Activated T-helper 1 cell treated with anti-CD3 and anti-CD28 coated beads, Interleukin-2, amount 50 U/mL, for 16 hours (primary cell): ENCODE measurements around the gene SV2A.
A peak's percentile ranks its signal among the peaks of the same experiment; 100 is the strongest.

Experiments
- DNase-seq, 2 donors: peaks; one replicate each; pipeline ENCODE4 v3.0.0-alpha.2; 2020; ENCODE audit warnings: low read depth in 1 of 2, low spot score in 1 of 2

Gene SV2A

DNA sequence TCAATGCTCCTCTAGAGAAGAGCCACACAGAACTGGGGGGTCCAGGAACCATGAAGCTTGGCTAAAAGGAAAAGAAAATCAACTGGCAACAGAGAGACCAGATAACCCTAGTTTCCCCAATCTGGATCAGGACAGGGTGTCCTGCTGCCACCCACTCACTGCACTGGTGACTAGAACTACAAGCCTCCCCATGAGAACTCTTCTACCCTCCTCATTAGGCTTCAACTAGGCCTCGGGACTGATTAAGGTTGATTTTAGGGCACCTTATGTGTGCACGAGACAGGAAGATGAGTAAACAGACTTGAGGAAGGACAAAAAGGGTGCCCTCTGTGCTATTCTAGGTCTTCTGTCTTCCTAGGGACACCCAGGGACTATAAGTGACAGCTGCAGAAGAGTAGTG, 12.2 kb upstream of the SV2A start:
- DNase-seq = no peak

DNA sequence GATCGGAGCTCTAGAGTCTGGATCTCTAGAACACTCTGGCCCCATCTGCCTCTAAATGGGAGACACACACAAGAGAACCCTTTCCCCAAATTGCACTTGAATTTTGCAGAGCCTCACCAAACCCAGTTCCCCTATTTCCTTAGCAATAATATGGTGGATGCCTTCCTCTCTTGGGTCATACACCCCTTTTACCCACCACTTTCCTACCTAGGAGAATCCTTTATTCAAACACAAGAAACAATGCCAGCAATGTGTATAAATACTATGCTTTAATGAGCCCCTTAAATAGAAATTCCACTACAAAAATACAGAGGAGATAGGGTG, 10.7 kb upstream of the SV2A start:
- DNase-seq = no peak

DNA sequence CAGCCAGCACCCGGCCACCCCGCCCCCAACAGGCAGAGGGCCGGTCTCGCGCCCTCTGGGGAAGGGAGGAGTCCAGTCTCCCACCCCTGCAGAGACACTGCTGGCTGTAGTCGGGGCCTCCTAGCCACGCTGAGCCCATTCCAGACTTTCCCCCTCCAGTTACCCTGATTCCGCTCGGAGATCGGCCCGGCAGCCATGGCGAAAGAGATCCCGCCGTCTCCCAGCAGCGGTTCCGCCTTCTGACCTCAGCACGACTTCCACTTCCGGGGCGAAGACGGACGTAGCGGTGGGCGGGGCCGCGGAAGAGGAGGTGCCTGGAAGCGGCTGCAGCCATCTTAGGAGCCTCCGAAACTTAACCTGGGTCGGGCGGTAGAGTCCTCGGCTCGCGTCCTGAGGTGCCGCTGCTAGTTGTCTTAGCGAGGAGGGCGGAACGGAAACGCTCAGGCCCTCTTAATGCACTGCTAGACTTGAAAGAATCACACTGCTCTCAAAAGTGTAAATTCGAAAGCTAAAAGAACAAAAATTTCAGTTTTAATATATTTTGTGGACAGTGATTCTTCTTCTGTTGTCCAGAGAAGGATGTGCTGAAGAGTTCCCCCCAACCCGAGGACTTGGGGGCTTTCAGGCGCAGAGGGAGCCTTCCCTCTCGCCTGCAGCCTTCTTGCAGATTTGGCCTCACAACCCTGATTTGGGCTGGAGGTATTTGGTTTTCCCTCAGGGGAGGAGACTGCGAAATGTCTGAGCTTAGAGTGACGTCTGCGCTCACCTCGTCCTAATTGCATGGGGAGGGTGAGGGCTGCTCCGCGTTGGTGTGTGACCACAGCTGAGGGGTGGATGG, 10.1 kb upstream of the SV2A start, which contains the start of gene SF3B4:
SF3B4 (minus strand) TSS at position 241 of the 838 bp plus-strand sequence; CDS start at position 197, 44 bp downstream.
- DNase-seq = peak; percentile 91 to 92

DNA sequence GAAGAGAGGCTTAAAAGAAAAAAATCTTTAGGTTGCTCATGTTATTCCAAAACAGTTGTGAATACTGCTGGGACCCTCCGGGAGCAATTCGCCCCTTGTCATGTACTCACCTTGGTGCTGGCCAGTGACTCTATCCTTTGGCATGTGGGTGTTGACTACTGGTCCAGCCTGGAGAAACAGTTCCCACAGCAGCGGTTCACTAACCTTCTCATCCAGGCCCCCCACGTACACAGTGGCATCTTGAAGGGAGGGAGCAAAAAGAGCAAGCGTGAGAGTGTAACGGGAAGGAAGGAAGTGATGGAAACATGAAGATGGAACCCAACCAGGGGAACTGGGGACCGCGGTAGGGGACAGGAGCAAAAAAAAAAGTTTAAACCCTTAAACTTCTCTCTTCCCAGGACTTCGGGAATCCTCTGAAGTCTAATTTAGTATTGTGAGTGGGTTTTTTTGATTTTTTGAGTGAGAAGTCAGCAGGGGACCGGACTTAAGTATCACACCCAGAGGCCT, 9.5 kb upstream of the SV2A start:
- no peak for DNase-seq

DNA sequence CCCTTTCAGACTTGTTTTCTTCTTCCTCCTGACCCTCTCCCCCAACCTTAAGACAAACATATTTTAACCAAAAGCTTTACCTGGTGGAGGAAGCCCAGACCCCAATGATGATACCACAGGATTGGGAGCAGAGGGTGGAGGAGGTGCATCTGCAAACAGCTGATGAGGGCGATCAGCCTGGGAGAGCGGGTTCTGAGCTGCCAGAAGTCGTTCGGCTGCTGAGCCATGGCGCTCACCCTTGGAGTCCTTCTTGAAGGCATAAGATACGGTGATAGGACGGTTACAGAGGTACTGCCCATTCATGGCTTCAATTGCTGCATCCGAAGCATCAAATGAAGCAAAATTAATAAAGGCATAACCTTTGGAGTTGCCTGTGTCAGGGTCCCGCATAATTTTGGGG, 8.7 kb upstream of the SV2A start:
- no peak for DNase-seq

DNA sequence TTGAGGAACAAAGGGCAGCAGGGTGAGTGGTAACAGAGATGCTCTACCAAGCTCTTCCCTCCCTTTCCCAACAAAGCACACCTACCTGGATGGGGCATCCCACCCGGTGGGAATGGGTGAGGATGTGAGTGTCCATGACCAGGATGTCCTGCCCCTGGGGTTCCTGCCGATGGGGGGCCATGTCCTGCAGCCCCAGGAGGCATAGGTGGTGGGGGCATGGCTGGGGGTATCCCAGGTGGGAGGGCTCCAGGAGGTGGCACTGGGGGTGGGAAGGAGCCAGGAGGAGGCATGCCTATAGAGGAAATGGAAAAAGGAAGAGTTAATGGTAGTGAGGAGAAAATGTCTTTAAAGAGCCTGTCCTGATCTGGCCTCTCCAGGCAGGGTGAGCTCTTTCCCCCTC, 8.1 kb upstream of the SV2A start:
- no peak for DNase-seq

DNA sequence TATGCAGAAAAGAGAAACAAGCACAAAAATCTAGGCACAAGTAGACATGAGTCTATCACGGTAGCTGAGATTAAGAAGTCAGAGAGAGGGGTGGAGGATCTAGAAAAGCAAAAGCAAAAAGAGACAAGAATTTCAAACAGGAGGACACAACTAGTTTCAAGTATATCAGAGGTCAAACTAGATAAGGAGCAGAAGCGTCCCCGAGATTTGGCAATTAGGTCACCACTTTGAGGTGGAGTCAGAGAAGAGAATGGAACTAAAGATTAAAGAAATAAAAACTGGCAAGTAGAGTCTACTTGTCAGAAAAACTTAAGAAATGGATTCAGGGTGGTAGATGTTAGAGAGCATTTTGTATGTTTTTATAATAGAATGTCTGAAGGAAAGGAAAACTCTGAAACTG, 7.7 kb upstream of the SV2A start:
- DNase-seq = no peak

DNA sequence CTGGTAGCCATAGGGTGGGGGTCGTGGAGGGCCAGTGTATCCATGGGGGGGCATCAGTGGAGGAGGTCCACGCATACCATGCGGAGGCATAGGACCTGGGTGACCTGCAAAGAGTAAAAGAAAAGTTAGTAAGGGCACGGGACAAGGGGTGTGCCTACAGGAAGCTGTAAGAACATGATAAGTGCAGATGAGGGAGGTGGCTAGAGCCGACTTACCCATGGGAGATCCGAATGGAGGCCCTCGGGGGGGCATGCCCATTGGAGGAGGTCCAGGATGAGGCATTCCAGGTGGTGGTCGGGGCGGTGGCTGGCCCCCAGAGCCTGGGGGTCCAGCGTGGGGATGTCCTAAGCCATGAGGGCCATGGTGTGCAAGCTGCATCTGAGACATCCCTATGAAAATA, 6.0 kb upstream of the SV2A start:
- no peak for DNase-seq

DNA sequence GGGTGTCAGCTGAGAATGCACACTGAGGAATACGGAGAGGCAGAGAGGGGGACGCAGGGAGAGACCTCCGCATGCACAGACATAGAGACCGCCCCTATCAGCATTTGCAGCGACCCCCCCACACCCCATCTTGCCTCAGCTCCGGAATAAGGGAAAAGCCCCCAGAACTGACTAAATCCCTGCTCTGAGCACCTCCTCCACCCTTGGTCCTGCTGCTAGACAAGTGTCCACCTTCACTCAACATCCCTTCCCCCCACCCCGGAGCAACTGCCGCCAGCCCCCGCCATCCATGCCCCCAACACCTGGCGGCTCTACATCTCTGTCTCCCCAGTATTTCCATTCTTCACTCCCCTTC, 769 bp downstream of the SV2A start:
- DNase-seq = no peak

DNA sequence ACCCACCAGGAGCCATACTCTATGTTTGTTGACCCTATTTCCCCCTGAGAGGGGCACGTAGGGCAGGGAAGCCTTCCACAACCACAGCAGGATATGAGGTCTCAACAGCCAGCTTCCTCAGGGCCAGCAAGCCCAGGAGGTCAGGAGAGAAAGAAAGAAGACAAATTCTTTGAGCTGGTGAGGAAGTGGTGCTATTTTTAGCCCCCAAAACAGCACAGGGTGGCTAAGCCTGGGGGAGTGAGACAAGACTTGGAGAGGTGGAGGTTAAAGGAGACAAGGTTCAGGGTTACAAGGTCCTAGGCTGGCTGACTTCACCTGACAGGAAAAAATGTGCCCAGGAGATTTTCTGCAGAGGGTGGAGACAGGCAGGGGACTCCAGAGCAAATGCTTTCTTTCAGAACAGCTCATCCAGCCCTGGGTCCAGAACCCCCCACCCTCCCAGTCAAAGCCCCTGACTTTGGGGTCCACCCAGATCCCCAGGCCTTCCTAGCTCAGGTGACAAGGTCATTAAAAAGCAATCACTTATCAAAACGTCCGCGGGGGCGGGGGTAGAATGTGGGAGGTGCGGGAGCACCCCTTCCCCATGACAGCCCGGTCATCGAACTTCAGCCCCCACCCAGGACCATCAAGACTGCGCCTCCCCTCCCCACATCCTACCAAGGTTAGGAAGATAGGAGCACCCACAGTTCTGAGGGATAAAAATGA, 1.3 kb downstream of the SV2A start:
- no peak for DNase-seq

DNA sequence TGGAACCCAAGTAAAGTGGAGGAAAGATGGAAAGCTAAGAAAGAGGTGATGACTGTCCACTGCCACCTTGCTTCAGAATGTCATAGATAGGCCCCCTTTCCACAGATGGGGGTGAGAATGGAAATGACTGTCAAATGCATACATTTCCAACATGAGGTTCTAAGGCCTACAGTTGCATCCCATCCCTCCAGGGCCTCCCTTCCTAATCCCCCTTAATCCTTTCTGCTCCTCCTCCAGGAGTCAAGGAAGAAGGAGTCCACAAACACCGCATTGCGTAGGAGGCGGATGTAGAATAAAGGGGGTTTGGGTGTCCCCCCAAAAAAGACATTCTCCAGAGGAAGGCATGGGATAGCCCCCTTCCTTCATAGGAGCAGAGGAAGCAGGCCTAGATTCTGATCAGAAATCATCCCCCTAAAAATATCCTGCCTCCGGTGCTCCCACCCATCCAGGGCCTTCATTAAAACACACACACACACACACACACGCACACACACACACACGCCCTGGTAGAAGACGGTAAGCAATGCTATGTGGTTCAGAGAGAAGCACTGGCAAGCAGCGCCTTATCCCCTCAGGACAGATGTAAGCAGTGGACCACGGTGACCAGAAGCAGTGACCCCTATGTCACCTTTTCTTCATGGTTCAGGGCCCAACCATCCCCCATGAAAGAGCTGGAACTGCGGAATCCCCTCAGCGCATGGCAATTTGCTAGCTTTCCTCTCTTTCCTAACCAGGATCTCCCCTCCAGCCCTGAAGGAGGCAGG, 2.0 kb downstream of the SV2A start:
- DNase-seq = no peak

DNA sequence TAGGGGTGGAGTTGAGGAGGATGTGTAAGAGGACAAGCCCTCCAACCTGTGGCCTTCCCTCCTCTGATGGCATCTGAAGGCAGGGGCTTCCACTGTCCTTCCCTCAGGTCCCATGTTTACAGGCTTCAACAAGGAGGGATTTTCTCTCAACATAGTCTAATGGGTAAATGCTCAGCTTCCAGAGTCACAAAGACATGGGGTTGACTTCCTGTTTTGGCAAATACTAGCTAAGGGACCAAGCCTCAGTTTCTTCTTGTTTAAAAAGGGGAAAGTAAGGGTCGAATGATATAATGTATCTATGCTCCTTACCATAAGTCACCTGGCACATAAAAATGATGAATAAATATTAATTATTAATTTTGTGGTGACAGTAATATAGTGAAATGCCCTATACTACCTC, 3.1 kb downstream of the SV2A start:
- no peak for DNase-seq

DNA sequence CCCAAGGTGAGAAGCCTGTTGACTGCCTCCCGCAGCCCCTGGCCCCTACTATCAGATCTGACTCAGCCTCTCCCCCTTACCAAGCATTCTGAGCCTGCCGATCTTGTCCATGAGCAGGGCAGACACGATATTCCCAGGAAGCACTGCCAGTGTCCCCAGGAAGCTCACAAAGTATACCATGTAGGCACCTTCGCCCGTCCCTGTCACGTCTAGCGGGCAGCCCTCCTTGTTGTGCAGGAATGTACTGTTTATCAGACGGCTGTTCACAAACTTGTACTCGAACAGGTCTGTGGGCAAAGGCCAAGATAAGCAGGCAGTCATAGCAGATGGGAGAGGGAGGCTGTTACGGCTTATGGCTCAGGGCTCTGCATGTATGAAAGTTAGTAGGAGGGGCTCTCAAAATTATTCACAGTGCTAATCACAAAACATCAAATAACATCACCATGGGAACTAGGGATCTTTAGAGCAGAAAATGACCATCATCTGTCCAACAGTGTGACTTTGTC, 11.0 kb downstream of the SV2A start:
- no peak for DNase-seq

DNA sequence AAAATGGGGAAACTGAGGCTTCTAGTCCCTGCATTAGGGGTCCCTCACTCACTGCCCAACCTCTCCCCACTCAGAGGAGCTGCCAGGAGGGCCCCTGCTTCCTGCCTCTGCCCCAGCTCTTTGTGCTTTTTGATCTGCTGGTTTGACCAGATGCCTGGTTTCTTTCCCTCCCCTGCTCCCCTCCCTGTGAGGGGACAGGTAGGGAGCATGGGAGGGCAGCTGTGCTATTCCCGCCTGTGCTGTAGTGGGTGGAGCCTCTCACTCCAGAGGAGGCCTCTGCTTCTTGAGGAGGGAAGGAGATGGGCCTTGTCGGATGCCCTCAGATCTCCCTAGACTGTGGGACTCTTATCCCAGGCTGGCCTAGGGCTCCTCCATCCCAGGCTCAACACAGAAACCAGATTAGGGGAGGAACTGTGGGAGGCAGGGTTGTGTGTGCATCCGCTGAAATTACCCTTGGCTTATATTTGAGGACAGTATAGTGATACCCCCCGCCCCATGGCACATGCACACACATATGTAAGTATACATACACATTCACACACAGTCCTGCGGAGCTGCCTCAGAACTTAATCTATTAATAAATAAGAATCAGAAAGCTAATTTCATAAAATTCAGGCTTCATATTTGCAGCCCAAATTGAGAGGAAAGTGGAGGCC, 13.7 kb downstream of the SV2A start:
- no peak for DNase-seq

DNA sequence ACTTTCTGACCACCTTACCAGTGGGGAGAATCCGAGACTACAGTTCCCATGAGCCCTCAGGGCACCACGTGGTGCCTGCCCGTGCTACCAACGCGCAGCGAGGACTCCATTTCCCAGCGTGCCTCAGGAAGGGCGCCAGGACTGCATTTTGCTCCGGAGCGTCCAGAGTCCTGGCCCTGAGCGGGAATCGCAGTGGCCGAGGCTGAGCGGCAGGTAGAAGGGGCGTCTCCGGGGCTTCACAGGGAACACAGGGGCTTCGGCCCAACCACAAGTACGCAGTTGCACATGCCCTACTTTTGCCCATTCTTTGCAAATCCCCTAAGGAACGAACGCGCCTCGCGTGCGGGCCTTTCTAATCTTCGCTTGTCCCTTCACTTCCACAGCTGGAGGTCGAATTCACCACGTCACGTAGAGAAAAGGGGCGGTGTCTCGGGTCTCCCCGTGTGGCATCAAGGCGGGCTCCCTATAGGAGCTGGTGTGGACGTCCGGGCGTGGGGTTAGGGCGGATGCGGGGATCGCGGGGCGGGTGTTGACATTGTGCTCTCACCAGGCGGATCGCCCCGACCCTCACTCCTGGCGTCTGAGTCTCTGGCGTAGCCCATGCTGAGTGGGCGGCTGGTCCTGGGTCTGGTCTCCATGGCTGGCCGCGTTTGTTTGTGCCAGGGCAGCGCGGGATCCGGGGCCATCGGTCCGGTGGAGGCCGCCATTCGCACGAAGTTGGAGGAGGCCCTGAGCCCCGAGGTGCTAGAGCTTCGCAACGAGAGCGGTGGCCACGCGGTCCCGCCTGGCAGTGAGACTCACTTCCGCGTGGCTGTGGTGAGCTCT, 18.0 kb downstream of the SV2A start, which contains the start of gene BOLA1:
BOLA1 (plus strand) TSS at position 109 of the 825 bp plus-strand sequence; CDS start at position 601, 492 bp downstream.
- DNase-seq = peak; percentile 49 to 67

DNA sequence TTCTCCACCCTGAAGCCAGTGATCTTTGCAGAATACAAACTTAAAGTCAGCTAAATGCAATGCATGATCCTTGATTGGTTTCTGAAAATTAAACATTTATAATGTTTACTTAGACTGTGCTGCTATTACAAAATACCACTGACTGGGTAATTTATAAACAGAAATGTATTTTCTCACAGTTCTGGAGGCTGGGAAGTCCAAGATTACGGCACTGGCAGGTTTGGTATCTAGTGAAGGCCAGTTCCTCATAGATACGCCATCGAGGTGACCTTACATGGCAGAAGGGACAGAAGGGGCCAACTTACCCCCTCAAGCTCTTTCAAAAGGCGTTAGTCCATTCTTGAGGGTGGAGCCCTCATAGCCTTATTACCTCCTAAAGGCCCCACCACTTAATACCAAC, 21.1 kb downstream of the SV2A start:
- no peak for DNase-seq

DNA sequence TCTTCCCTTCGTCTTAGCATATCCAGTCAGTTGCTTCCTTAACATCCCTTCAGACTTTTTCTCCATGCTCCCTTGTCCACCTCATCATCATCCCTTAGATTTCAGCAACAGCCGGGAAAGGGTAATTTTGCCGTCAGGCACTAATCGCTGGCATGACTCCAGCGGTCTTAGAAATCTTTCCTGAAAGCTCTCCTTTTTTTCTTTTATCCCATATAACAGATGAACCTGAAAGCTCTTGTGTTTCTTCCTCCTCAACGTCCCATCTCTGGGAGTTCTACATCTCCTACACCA, 28.7 kb downstream of the SV2A start:
- no peak for DNase-seq

DNA sequence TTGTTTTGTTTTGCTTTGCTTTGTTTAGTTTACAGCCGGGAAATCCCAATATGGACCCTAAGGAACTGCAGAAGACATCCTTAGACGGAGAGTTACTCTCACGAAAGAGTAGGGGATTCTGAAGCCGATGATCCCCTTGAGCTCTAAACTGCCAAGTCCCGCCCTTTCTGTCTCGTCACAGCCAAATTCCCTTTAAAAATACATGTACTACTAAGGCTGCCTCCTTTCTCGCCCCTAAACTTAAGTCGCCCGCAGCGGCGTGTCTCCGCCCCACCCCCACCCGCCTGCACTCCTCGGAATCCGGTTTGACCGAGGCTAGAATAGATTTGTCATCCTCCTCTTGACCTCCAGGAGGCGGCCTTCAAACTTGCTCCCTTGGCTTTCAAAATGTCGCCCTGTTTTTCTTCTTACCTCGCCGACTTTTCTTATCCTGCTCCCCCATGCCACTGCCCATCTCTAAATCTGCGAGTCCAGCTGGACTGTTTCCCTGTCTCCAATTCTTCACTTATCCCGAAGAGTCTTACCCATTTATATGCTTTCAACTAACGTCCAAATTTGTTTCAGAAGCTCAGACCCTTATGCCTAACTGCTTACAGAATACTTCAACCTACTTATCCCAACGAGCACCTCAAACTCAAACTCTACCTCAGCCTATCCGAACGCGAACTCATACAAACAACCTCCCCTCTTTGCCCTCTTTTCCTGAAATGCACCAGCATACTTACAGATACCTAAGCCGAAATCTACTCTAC, 29.2 kb downstream of the SV2A start:
- peak; percentile 23 to 47 for DNase-seq

DNA sequence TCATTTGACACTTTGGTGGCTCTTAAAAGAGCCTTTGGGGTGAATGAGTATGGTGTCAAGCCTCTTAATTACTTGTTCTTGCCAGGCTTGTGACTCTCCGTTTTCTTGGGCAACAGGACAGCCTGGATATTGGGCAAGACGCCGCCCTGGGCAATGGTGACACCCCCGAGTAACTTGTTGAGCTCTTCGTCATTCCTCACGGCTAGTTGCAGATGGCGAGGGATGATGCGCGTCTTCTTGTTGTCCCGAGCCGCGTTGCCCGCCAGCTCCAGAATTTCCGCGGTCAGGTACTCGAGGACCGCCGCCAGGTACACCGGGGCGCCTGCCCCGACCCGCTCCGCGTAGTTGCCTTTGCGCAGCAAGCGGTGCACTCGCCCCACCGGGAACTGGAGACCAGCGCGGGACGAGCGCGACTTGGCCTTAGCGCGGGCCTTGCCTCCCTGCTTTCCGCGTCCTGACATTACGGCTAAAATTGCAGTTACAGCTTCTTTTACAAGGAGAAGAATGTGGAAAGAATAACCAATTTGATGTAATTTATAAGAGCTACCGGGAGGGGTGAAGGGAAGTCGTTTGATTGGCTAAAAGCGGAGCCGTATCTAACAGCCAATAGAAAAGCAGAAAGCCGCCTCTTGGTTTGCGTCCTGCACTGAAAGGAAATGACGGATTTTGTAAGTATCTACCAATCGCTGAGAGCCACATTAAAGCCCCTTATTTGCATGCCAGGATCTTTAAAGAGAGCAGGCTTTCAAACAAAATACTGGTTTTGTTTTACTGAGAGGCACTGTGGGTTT, 30.0 kb downstream of the SV2A start:
- DNase-seq = peak; percentile 32 to 57
